Measurements from ENCODE around the gene EIF6. TPM values are rescaled to one million over a fixed set of nuclear protein-coding genes. Genes with fewer than 3 reads are reported as not detected.

EIF6 gene
- total RNA-seq, 1 donor from 2014 or later = 271 TPM

- TF ChIP-seq CTCF (IDR thresholded peaks at IDR 0.05; ENCODE audit: insufficient read depth, low read depth, low read length) (no peak), EZH2 (IDR thresholded peaks at IDR 0.05; ENCODE audit: insufficient read depth, low read length) (no peak)
- Mint-ChIP-seq H3K27ac (ENCODE audit: unreplicated experiment) (no peak overlapping the region), H3K36me3 (ENCODE audit: low read depth, unreplicated experiment) (peaks cover 2% of the 10 kb centered on the region), H3K9me3 (ENCODE audit: unreplicated experiment) (peaks cover 8% of the 10 kb centered on the region), H3K4me3 (ENCODE audit: unreplicated experiment) (no peak overlapping the region), H3K4me1 (ENCODE audit: low read depth, unreplicated experiment) (peaks cover 18% of the 10 kb centered on the region), H3K27me3 (ENCODE audit: low read depth, unreplicated experiment) (peaks cover 16% of the 10 kb centered on the region)
- no peak overlapping the region for H3K4me2 ChIP-seq (ENCODE audit: low read length)
- no peaks in the 10 kb centered on the region for H3K79me2 ChIP-seq (ENCODE audit: insufficient read depth, low read length)
- H3K9ac ChIP-seq (ENCODE audit: low read length) = no peak overlapping the region
- H3K9me3 ChIP-seq (ENCODE audit: insufficient read depth, low read depth, low read length) = no peaks in the 10 kb centered on the region
- peaks cover 14% of the 10 kb centered on the region for H3K27me3 ChIP-seq (ENCODE audit: insufficient read depth, low read length)
- no peak overlapping the region for H2AFZ ChIP-seq (ENCODE audit: low read depth, low read length)
- no peaks in the 10 kb centered on the region for H4K20me1 ChIP-seq (ENCODE audit: insufficient read depth, low read length)
- no peak overlapping the region for H3K27ac ChIP-seq (ENCODE audit: low read depth, low read length)
- peaks cover 5% of the 10 kb centered on the region for H3K4me1 ChIP-seq (ENCODE audit: insufficient read depth, low read length)
- H3K36me3 ChIP-seq (ENCODE audit: insufficient read depth, low read length) = no peaks in the 10 kb centered on the region
- DNase-seq (ENCODE audit: low read depth) (no peak), FAIRE-seq (no peak)
- H3K4me3 ChIP-seq (ENCODE audit: insufficient read depth, low read depth, low read length) = no peak overlapping the region
Observed at GRCh38 chr20:35237486-35237885, 47.1 kb downstream of the EIF6 start.

GRCh38 chr20:35235881-35236280 lies 48.7 kb downstream of the EIF6 start:
- Mint-ChIP-seq H3K36me3 (ENCODE audit: low read depth, unreplicated experiment) (peaks cover 2% of the 10 kb centered on the region), H3K27ac (ENCODE audit: unreplicated experiment) (no peak overlapping the region), H3K4me3 (ENCODE audit: unreplicated experiment) (no peak overlapping the region), H3K27me3 (ENCODE audit: low read depth, unreplicated experiment) (peaks cover 15% of the 10 kb centered on the region), H3K9me3 (ENCODE audit: unreplicated experiment) (peaks cover 8% of the 10 kb centered on the region), H3K4me1 (ENCODE audit: low read depth, unreplicated experiment) (peaks cover 15% of the 10 kb centered on the region)
- H3K36me3 ChIP-seq (ENCODE audit: insufficient read depth, low read length) = no peaks in the 10 kb centered on the region
- TF ChIP-seq CTCF (IDR thresholded peaks at IDR 0.05; ENCODE audit: insufficient read depth, low read depth, low read length) = no peak
- no peak for TF ChIP-seq EZH2 (IDR thresholded peaks at IDR 0.05; ENCODE audit: insufficient read depth, low read length)
- no peak for FAIRE-seq
- no peak for DNase-seq (ENCODE audit: low read depth)
- no peak overlapping the region for H3K4me3 ChIP-seq (ENCODE audit: insufficient read depth, low read depth, low read length)
- H3K27ac ChIP-seq (ENCODE audit: low read depth, low read length) = no peak overlapping the region
- H3K9ac ChIP-seq (ENCODE audit: low read length) = no peak overlapping the region
- no peak overlapping the region for H3K4me2 ChIP-seq (ENCODE audit: low read length)
- no peaks in the 10 kb centered on the region for H3K9me3 ChIP-seq (ENCODE audit: insufficient read depth, low read depth, low read length)
- H3K4me1 ChIP-seq (ENCODE audit: insufficient read depth, low read length) = peaks cover 5% of the 10 kb centered on the region
- no peak overlapping the region for H2AFZ ChIP-seq (ENCODE audit: low read depth, low read length)
- H3K27me3 ChIP-seq (ENCODE audit: insufficient read depth, low read length) = peaks cover 3% of the 10 kb centered on the region
- H4K20me1 ChIP-seq (ENCODE audit: insufficient read depth, low read length) = no peaks in the 10 kb centered on the region
- H3K79me2 ChIP-seq (ENCODE audit: insufficient read depth, low read length) = no peaks in the 10 kb centered on the region

- no peaks in the 10 kb centered on the region for H3K36me3 ChIP-seq (ENCODE audit: insufficient read depth, low read length)
- TF ChIP-seq EZH2 (IDR thresholded peaks at IDR 0.05; ENCODE audit: insufficient read depth, low read length) = no peak
- H3K4me1 Mint-ChIP-seq (ENCODE audit: low read depth, unreplicated experiment) = peaks cover 6% of the 10 kb centered on the region
- H4K20me1 ChIP-seq (ENCODE audit: insufficient read depth, low read length) = no peaks in the 10 kb centered on the region
- no peak overlapping the region for H3K27ac ChIP-seq (ENCODE audit: low read depth, low read length)
- H3K9ac ChIP-seq (ENCODE audit: low read length) = no peak overlapping the region
- H3K27me3 ChIP-seq (ENCODE audit: insufficient read depth, low read length) = peaks cover 5% of the 10 kb centered on the region
- H3K9me3 Mint-ChIP-seq (ENCODE audit: unreplicated experiment) = peaks cover 8% of the 10 kb centered on the region
- H3K36me3 Mint-ChIP-seq (ENCODE audit: low read depth, unreplicated experiment) = peaks cover 3% of the 10 kb centered on the region
- H3K4me2 ChIP-seq (ENCODE audit: low read length) = peak overlapping the region; percentile 29
- no peak overlapping the region for H3K4me3 ChIP-seq (ENCODE audit: insufficient read depth, low read depth, low read length)
- H3K27me3 Mint-ChIP-seq (ENCODE audit: low read depth, unreplicated experiment) = peaks cover 18% of the 10 kb centered on the region
- no peak overlapping the region for H2AFZ ChIP-seq (ENCODE audit: low read depth, low read length)
- peaks cover 5% of the 10 kb centered on the region for H3K4me1 ChIP-seq (ENCODE audit: insufficient read depth, low read length)
- no peaks in the 10 kb centered on the region for H3K9me3 ChIP-seq (ENCODE audit: insufficient read depth, low read depth, low read length)
- H3K27ac Mint-ChIP-seq (ENCODE audit: unreplicated experiment) = no peak overlapping the region
- H3K4me3 Mint-ChIP-seq (ENCODE audit: unreplicated experiment) = no peak overlapping the region
- H3K79me2 ChIP-seq (ENCODE audit: insufficient read depth, low read length) = no peaks in the 10 kb centered on the region
- DNase-seq (ENCODE audit: low read depth) (peak; percentile 89), FAIRE-seq (no peak)
Observed at GRCh38 chr20:35232575-35232974, 52.0 kb downstream of the EIF6 start.

Other genes with a start within 250 kb of the EIF6 start
- 92.0 and 92.6 TPM in 2 replicates for gene TRPC4AP, start 192.0 kb downstream of the EIF6 start, total RNA-seq
- gene EDEM2, start 137.4 kb downstream of the EIF6 start, total RNA-seq = 32.5 and 33.4 TPM in 2 replicates
- gene PROCR, start 112.7 kb downstream of the EIF6 start, total RNA-seq = 36.2 and 39.5 TPM in 2 replicates
- gene MMP24, start 58.1 kb downstream of the EIF6 start, total RNA-seq = 13.7 and 15.6 TPM in 2 replicates
- 79.8 and 86.5 TPM in 2 replicates for gene MMP24OS, start 6.7 kb downstream of the EIF6 start, total RNA-seq
- gene FAM83C, start 7.7 kb upstream of the EIF6 start, total RNA-seq = not detected in 2 replicates
- 44.5 and 49.0 TPM in 2 replicates for gene UQCC1, start 127.2 kb upstream of the EIF6 start, total RNA-seq
- gene GDF5, start 153.5 kb upstream of the EIF6 start, total RNA-seq = 12.6 and 15.9 TPM in 2 replicates
- 81.2 and 107 TPM in 2 replicates for gene CEP250, start 170.8 kb upstream of the EIF6 start, total RNA-seq
- not detected in 2 replicates for gene C20orf173, start 244.9 kb upstream of the EIF6 start, total RNA-seq